ENCODE data around the gene ZNF296.

DNA sequence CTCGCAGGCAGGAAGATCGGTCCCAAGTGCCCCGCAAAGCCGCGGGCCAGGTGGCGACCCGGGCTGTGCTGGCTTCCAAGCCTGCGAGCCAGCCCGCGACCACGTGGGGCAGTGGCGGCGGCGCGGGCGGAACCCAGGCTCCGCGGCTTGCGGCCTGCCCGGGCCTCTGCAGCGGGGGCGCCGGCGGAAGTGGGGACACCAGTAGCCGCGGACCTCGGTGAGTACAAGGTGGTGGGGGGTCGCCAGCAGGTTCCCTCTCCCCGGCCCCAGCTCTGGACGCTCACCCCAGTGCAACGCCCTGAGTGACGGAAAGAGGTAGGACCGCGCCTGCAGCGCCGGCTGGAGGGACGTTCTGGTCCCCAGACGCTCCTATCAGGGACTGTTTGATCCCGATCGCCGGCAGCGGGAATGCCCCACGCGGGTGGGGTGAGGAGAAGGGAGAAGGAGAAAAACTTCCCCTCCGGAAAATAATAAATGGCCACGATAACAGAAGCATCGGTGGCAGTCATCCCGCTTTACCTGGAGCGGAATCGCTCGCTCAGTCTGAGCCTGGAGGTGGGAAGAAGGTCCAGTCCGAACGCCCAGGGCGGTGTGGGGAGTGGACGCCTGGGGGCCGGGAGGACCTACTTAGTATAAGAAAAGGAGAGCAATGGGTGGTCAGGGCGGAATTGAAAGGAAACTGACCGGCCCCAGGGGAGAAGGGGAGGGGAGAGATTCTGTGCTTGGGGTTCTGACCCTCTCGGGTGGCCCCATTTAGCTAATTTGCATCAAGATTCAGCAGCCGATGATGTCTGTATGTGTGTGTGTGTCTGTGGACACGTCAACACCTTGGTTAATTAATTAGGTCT is 3.0 kb upstream of the ZNF296 start, which contains the start of gene GEMIN7:
- TF ChIP-seq CTCF (IDR thresholded peaks at IDR 0.05; ENCODE audit: poor library complexity, severe bottlenecking) (peak; percentile 66), POLR2AphosphoS5 (IDR thresholded peaks at IDR 0.05) (peak; percentile 74), EZH2 (IDR thresholded peaks at IDR 0.05; ENCODE audit: borderline replicate concordance, insufficient read depth, low read length, poor library complexity, severe bottlenecking) (no peak)

Data from neural cell (in vitro differentiated cells).